ENCODE results near the gene THSD7B. TPM values are rescaled to one million over a fixed set of nuclear protein-coding genes. Genes with fewer than 3 reads are reported as not detected.

THSD7B gene
- polyA plus RNA-seq, 1 donor from 2014 or later: not detected

GRCh38 chr2:137348301-137348700 lies 583.0 kb downstream of the THSD7B start:
- H3K4me3 Mint-ChIP-seq: no peak overlapping the region
- peaks cover 0 to 5% (median 1%) of the 10 kb centered on the region in 3 donors for H3K9me3 Mint-ChIP-seq
- H3K4me1 Mint-ChIP-seq: no peaks in the 10 kb centered on the region
- no peaks in the 10 kb centered on the region for H3K36me3 Mint-ChIP-seq
- no peak overlapping the region for H3K27ac Mint-ChIP-seq
- no peaks in the 10 kb centered on the region for H3K27me3 Mint-ChIP-seq

DNA sequence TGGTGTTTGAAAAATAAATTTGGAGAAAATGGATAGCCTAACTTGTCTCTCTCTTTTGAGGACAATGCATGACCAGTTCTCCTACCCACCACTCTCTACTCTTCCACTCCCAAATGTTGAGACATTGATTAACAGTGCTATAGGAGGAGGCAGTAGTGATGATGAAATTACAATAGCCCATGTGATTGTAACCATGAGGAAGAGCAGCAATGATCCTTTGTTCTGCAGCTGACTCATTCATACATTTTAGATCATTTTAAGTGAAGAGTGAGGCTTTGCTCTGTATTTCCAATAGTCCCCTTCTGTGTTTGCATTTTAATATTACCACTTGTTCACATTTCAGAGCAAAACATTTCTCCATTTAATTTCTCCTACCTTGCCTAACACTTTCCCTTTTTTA lies 592.3 kb downstream of the THSD7B start:
- Mint-ChIP-seq H3K9me3 (peaks cover 0 to 5% (median 4%) of the 10 kb centered on the region in 3 donors), H3K4me1 (no peaks in the 10 kb centered on the region), H3K27ac (no peak overlapping the region), H3K36me3 (no peaks in the 10 kb centered on the region), H3K4me3 (no peak overlapping the region), H3K27me3 (no peaks in the 10 kb centered on the region)

- Mint-ChIP-seq H3K4me3 (no peak overlapping the region), H3K27me3 (no peaks in the 10 kb centered on the region), H3K36me3 (no peaks in the 10 kb centered on the region)
These were observed 602.0 kb downstream of the THSD7B start for GRCh38 chr2:137367361-137367760.

DNA sequence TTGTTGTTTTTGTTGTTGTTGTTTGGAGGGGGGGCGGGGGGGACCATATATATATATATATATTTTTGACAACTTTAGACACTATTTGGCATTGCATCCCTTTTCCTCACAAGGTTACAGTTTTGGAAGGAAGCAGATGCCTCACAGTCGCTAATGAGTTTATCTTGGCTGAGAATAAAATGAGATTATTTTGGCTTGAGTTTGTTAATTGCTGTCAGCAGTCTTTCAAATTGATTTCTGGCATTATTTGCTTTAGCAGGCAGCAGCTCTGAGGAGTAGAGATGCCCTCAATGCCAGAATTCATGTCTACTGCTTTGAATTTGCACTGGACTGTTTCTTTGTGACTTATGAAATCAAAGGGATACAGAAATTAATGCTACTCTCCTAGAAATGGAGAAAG lies 603.8 kb downstream of the THSD7B start:
- no peak overlapping the region for H3K4me3 Mint-ChIP-seq
- no peak overlapping the region for H3K27ac Mint-ChIP-seq
- no peaks in the 10 kb centered on the region for H3K27me3 Mint-ChIP-seq
- H3K9me3 Mint-ChIP-seq: peaks cover 2 to 8% (median 2%) of the 10 kb centered on the region in 3 donors
- H3K36me3 Mint-ChIP-seq: no peaks in the 10 kb centered on the region
- no peaks in the 10 kb centered on the region for H3K4me1 Mint-ChIP-seq

More at GRCh38 chr2:137367361-137367760, 602.0 kb downstream of the THSD7B start:
- no peaks in the 10 kb centered on the region for H3K4me1 Mint-ChIP-seq
- no peak overlapping the region for H3K27ac Mint-ChIP-seq
- H3K9me3 Mint-ChIP-seq: peaks cover 2 to 8% (median 6%) of the 10 kb centered on the region in 3 donors

- Mint-ChIP-seq H3K27ac (no peak overlapping the region), H3K4me1 (no peaks in the 10 kb centered on the region), H3K4me3 (no peak overlapping the region), H3K9me3 (peaks cover 3 to 7% (median 5%) of the 10 kb centered on the region in 3 donors), H3K27me3 (no peaks in the 10 kb centered on the region), H3K36me3 (no peaks in the 10 kb centered on the region)
These were observed 613.8 kb downstream of the THSD7B start for GRCh38 chr2:137379186-137379585.

- Mint-ChIP-seq H3K4me1 (no peaks in the 10 kb centered on the region), H3K9me3 (peaks cover 3 to 7% (median 5%) of the 10 kb centered on the region in 3 donors), H3K27ac (no peak overlapping the region)
These were observed 615.3 kb downstream of the THSD7B start for GRCh38 chr2:137380610-137381009.

GRCh38 chr2:137381731-137382130 lies 616.4 kb downstream of the THSD7B start:
- Mint-ChIP-seq H3K4me3 (no peak overlapping the region), H3K27me3 (no peaks in the 10 kb centered on the region), H3K36me3 (no peaks in the 10 kb centered on the region), H3K4me1 (no peaks in the 10 kb centered on the region), H3K27ac (no peak overlapping the region), H3K9me3 (peaks cover 3 to 7% (median 5%) of the 10 kb centered on the region in 3 donors)

More at GRCh38 chr2:137380610-137381009, 615.3 kb downstream of the THSD7B start:
- no peaks in the 10 kb centered on the region for H3K36me3 Mint-ChIP-seq
- no peaks in the 10 kb centered on the region for H3K27me3 Mint-ChIP-seq
- H3K4me3 Mint-ChIP-seq: no peak overlapping the region

- Mint-ChIP-seq H3K27ac (no peak overlapping the region), H3K9me3 (peaks cover 3 to 13% (median 8%) of the 10 kb centered on the region in 3 donors), H3K4me3 (no peak overlapping the region), H3K36me3 (no peaks in the 10 kb centered on the region), H3K4me1 (no peaks in the 10 kb centered on the region), H3K27me3 (no peaks in the 10 kb centered on the region)
These were observed 618.0 kb downstream of the THSD7B start for GRCh38 chr2:137383391-137383790.

- no peaks in the 10 kb centered on the region for H3K36me3 Mint-ChIP-seq
- H3K9me3 Mint-ChIP-seq: peaks cover 3 to 16% (median 9%) of the 10 kb centered on the region in 3 donors
- no peaks in the 10 kb centered on the region for H3K27me3 Mint-ChIP-seq
- H3K4me1 Mint-ChIP-seq: no peaks in the 10 kb centered on the region
- no peak overlapping the region for H3K27ac Mint-ChIP-seq
- no peak overlapping the region for H3K4me3 Mint-ChIP-seq
These were observed 621.7 kb downstream of the THSD7B start for GRCh38 chr2:137387044-137387443.

- H3K36me3 Mint-ChIP-seq: no peaks in the 10 kb centered on the region
- H3K4me1 Mint-ChIP-seq: no peaks in the 10 kb centered on the region
- H3K9me3 Mint-ChIP-seq: peaks cover 3 to 15% (median 5%) of the 10 kb centered on the region in 3 donors
- H3K27ac Mint-ChIP-seq: no peak overlapping the region
- no peaks in the 10 kb centered on the region for H3K27me3 Mint-ChIP-seq
- H3K4me3 Mint-ChIP-seq: no peak overlapping the region
These were observed 640.2 kb downstream of the THSD7B start for GRCh38 chr2:137405496-137405895.

- H3K27ac Mint-ChIP-seq: no peak overlapping the region
- no peaks in the 10 kb centered on the region for H3K27me3 Mint-ChIP-seq
- H3K9me3 Mint-ChIP-seq: peaks cover 0 to 9% (median 1%) of the 10 kb centered on the region in 3 donors
- H3K36me3 Mint-ChIP-seq: no peaks in the 10 kb centered on the region
- no peak overlapping the region for H3K4me3 Mint-ChIP-seq
- no peaks in the 10 kb centered on the region for H3K4me1 Mint-ChIP-seq
These were observed 646.2 kb downstream of the THSD7B start for GRCh38 chr2:137411585-137411984.

- Mint-ChIP-seq H3K27ac (no peak overlapping the region), H3K27me3 (no peaks in the 10 kb centered on the region), H3K36me3 (no peaks in the 10 kb centered on the region), H3K4me1 (no peaks in the 10 kb centered on the region), H3K4me3 (no peak overlapping the region), H3K9me3 (peaks cover 0 to 2% (median 0%) of the 10 kb centered on the region in 3 donors)
These were observed 655.4 kb downstream of the THSD7B start for GRCh38 chr2:137420744-137421143.

- Mint-ChIP-seq H3K27ac (no peak overlapping the region), H3K36me3 (no peaks in the 10 kb centered on the region), H3K9me3 (peaks cover 2 to 7% (median 4%) of the 10 kb centered on the region in 3 donors), H3K4me1 (no peaks in the 10 kb centered on the region), H3K4me3 (no peak overlapping the region), H3K27me3 (no peaks in the 10 kb centered on the region)
These were observed 669.8 kb downstream of the THSD7B start for GRCh38 chr2:137435162-137435561.

GRCh38 chr2:137437386-137437785 lies 672.0 kb downstream of the THSD7B start:
- Mint-ChIP-seq H3K4me3 (no peak overlapping the region), H3K27me3 (no peaks in the 10 kb centered on the region), H3K36me3 (no peaks in the 10 kb centered on the region), H3K4me1 (no peaks in the 10 kb centered on the region), H3K9me3 (peaks cover 2 to 6% (median 3%) of the 10 kb centered on the region in 3 donors), H3K27ac (no peak overlapping the region)

GRCh38 chr2:137444970-137445369 lies 679.6 kb downstream of the THSD7B start:
- peaks cover 0 to 10% (median 5%) of the 10 kb centered on the region in 3 donors for H3K9me3 Mint-ChIP-seq
- no peak overlapping the region for H3K4me3 Mint-ChIP-seq
- H3K27me3 Mint-ChIP-seq: no peaks in the 10 kb centered on the region
- no peaks in the 10 kb centered on the region for H3K36me3 Mint-ChIP-seq
- H3K27ac Mint-ChIP-seq: no peak overlapping the region
- H3K4me1 Mint-ChIP-seq: peaks cover 0 to 2% (median 0%) of the 10 kb centered on the region in 3 donors

GRCh38 chr2:137449454-137449853 lies 684.1 kb downstream of the THSD7B start:
- peaks cover 0 to 2% (median 0%) of the 10 kb centered on the region in 3 donors for H3K4me1 Mint-ChIP-seq
- H3K27ac Mint-ChIP-seq: no peak overlapping the region
- no peaks in the 10 kb centered on the region for H3K27me3 Mint-ChIP-seq
- H3K9me3 Mint-ChIP-seq: peaks cover 0 to 14% (median 5%) of the 10 kb centered on the region in 3 donors
- H3K4me3 Mint-ChIP-seq: no peak overlapping the region
- no peaks in the 10 kb centered on the region for H3K36me3 Mint-ChIP-seq

All from IgD-negative memory B cell (primary cell).